ENCODE measurements around the gene FOXI1. TPM values are rescaled to one million over a fixed set of nuclear protein-coding genes. Genes with fewer than 3 reads are reported as not detected.
"Not testable (repeated sequence)": the region's sequence is repeated elsewhere in the genome, so short reads cannot be mapped to it uniquely, and the experiment has no call there.

The FOXI1 gene
- total RNA-seq, 4 donors from 2014 or later, result not detected

DNA sequence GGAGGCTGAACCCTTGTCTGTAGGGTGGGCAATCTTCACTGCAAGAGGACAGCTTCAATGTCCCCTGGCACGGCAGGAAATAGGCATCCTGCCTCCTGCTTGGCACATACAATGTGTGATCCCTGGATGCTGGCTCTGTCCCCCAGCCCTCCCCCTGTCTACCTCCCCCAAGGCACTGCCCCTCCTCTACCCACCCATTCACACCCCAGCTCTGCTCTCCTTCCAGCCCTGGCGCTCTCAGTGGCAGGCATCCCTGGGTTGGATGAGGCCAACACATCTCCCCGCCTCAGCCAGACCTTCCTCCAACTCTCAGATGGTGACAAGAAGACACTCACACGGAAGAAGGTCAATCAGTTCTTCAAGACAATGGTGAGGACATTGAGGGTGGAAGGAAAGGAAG is 24.1 kb upstream of the FOXI1 start:
- H3K27me3 ChIP-seq, result no peaks in the 10 kb centered on the region
- no peak overlapping the region for H3K4me3 ChIP-seq
- ATAC-seq, result no peak
- H3K4me1 ChIP-seq, result no peaks in the 10 kb centered on the region
- intact Hi-C loops (cut with DNase I; ENCODE audit: low total_unique reads), result no loop called here
- H3K9me3 ChIP-seq, result no peaks in the 10 kb centered on the region
- TF ChIP-seq, protein P1, sequence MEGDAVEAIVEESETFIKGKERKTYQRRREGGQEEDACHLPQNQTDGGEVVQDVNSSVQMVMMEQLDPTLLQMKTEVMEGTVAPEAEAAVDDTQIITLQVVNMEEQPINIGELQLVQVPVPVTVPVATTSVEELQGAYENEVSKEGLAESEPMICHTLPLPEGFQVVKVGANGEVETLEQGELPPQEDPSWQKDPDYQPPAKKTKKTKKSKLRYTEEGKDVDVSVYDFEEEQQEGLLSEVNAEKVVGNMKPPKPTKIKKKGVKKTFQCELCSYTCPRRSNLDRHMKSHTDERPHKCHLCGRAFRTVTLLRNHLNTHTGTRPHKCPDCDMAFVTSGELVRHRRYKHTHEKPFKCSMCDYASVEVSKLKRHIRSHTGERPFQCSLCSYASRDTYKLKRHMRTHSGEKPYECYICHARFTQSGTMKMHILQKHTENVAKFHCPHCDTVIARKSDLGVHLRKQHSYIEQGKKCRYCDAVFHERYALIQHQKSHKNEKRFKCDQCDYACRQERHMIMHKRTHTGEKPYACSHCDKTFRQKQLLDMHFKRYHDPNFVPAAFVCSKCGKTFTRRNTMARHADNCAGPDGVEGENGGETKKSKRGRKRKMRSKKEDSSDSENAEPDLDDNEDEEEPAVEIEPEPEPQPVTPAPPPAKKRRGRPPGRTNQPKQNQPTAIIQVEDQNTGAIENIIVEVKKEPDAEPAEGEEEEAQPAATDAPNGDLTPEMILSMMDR (IDR thresholded peaks at IDR 0.05 in 4 of 5, conservative IDR thresholded peaks at IDR 0.05 in 1 of 5), result no peak
- TF ChIP-seq POLR2A (IDR thresholded peaks at IDR 0.05), result no peak
- DNase-seq, result no peak
- no peak overlapping the region for H3K27ac ChIP-seq
- in situ Hi-C loops (cut with MboI; ENCODE audit: low sequenced_read_pairs in 4 of 4), result no loop called here
- no peaks in the 10 kb centered on the region for H3K36me3 ChIP-seq

DNA sequence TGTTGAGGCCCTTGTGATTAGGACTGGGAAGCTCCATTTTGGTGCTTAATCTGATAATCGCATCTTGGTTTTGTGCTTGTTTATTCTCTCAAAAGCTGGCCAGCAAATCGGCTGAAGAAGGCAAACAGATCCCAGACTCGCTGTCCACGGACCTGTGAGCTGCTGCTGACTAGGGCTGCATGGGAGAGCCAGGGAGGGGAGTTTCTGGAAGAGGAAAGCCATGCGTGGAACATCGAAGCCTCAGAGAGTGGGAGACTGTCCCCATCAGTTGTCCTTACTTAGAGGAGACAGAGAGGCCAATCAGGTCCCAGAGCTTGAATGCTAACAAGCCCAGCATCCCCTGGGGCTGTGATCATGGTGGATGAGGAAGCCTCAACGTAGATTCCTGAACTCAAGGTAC is 23.0 kb upstream of the FOXI1 start:
- Histone ChIP-seq H3K4me1 (no peaks in the 10 kb centered on the region), H3K27ac (no peak overlapping the region), H3K27me3 (no peaks in the 10 kb centered on the region), H3K36me3 (no peaks in the 10 kb centered on the region), H3K9me3 (no peaks in the 10 kb centered on the region), H3K4me3 (no peak overlapping the region)
- no peak for ATAC-seq
- no peak for DNase-seq
- TF ChIP-seq, protein P1 (IDR thresholded peaks at IDR 0.05 in 4 of 5, conservative IDR thresholded peaks at IDR 0.05 in 1 of 5), result no peak
- no peak for TF ChIP-seq POLR2A (IDR thresholded peaks at IDR 0.05)
- in situ Hi-C loops (cut with MboI; ENCODE audit: low sequenced_read_pairs in 4 of 4), result no loop called here
- intact Hi-C loops (cut with DNase I; ENCODE audit: low total_unique reads), result no loop called here

DNA sequence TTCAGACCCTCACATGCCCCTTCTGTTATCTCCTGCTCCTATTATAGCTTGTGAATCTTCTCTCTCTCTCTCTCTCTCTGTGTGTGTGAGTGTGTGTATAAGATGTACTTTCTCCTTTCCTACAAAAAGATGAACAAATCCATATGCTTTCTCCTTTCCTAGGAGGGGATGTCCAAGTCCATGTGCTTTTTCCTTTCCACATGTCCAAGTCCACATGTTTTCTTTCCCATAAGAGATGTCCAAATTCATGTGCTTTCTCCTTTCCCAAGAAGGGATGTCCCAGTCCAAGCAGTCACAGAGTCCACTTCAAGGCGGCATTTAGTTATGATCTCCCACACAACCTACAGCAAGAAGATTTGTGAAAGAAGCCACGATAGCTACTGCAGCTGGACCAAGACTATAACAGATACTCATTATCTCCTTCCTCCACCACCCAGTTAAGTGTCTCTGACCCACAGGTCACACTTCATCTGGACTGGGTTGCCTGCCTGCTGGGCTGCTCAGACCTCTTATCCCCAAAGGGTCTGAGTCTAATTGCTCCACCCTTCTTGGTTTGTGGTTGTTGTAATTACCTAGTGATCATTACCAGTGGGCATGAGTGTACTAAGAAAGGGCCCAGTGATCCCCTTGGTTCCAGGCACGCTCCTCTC is 18.4 kb upstream of the FOXI1 start:
- Histone ChIP-seq H3K27ac (no peak overlapping the region), H3K9me3 (no peaks in the 10 kb centered on the region), H3K36me3 (no peaks in the 10 kb centered on the region), H3K27me3 (no peaks in the 10 kb centered on the region), H3K4me1 (no peaks in the 10 kb centered on the region), H3K4me3 (no peak overlapping the region)
- TF ChIP-seq, protein P1 (IDR thresholded peaks at IDR 0.05 in 4 of 5, conservative IDR thresholded peaks at IDR 0.05 in 1 of 5), result no peak
- no peak for TF ChIP-seq POLR2A (IDR thresholded peaks at IDR 0.05)
- no peak for ATAC-seq
- intact Hi-C loops (cut with DNase I; ENCODE audit: low total_unique reads), result no loop called here
- DNase-seq, result no peak
- in situ Hi-C loops (cut with MboI; ENCODE audit: low sequenced_read_pairs in 4 of 4), result no loop called here

DNA sequence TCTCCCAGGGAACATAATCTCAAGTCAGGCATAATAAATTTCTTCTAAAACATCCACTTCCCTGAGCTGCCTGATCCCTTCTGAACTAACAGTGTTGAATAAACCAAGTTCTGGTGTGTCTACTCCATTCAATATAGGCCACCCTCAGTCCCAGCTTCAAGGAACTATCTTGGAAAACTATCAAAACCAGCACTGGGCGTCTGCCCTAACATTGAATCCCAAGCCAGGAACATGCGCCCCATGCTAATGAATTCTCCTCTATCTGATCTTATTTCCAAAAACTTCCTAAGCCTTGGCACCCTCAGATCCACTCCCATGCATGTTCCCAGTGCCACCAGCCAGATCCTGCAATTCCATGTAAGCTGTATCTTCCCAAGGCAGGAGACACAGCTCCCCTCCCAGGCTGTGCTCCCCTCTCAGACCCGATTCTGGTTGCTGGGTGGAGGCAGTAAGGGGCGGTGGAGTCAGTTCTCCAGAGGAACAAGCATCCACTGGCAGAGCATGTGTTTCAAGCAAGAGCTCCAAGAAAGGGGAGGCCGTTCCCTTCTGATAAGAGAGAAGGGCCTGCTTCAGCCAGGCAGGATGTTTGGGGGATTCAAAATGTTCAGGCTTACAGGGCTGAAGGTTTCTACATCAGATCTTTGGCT is 13.1 kb upstream of the FOXI1 start:
- in situ Hi-C loops (cut with MboI; ENCODE audit: low sequenced_read_pairs in 4 of 4), result no loop called here
- Histone ChIP-seq H3K36me3 (no peaks in the 10 kb centered on the region), H3K4me1 (no peaks in the 10 kb centered on the region), H3K27ac (no peak overlapping the region), H3K4me3 (no peak overlapping the region), H3K27me3 (no peaks in the 10 kb centered on the region), H3K9me3 (no peaks in the 10 kb centered on the region)
- no peak for ATAC-seq
- TF ChIP-seq, protein P1 (IDR thresholded peaks at IDR 0.05 in 4 of 5, conservative IDR thresholded peaks at IDR 0.05 in 1 of 5), result no peak
- no peak for TF ChIP-seq POLR2A (IDR thresholded peaks at IDR 0.05)
- no peak for DNase-seq
- intact Hi-C loops (cut with DNase I; ENCODE audit: low total_unique reads), result no loop called here

DNA sequence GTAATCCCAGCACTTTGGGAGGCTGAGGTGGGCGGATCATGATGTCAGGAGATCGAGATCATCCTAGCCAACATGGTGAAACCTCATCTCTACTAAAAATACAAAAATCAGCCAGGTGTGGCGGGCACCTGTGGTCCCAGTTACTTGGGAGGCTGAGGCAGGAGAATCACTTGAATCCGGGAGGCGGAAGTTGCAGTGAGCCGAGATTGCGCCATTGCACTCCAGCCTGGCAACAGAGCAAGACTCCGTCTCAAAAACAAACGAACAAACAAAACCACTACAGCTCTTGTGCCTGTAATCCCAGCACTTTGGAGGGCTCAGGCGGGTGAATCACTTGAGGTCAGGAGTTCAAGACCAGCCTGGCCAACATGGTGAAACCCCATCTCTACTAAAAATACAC is 11.4 kb upstream of the FOXI1 start:
- H3K9me3 ChIP-seq; ATAC-seq; DNase-seq; in situ Hi-C loops (cut with MboI; ENCODE audit: low sequenced_read_pairs in 4 of 4); H3K4me1 ChIP-seq; H3K36me3 ChIP-seq; H3K27ac ChIP-seq; H3K4me3 ChIP-seq; intact Hi-C loops (cut with DNase I; ENCODE audit: low total_unique reads); H3K27me3 ChIP-seq: not testable (repeated sequence)
